GM21529 (cell line): ENCODE measurements around the gene ERCC6L2.

Source experiments
- ATAC-seq: cut with Tn5 transposase; IDR thresholded peaks from one replicate; pipeline ENCODE4 v1.9.1; 2021; ENCODE audit not compliant: unreplicated experiment

ERCC6L2 gene, protein sequence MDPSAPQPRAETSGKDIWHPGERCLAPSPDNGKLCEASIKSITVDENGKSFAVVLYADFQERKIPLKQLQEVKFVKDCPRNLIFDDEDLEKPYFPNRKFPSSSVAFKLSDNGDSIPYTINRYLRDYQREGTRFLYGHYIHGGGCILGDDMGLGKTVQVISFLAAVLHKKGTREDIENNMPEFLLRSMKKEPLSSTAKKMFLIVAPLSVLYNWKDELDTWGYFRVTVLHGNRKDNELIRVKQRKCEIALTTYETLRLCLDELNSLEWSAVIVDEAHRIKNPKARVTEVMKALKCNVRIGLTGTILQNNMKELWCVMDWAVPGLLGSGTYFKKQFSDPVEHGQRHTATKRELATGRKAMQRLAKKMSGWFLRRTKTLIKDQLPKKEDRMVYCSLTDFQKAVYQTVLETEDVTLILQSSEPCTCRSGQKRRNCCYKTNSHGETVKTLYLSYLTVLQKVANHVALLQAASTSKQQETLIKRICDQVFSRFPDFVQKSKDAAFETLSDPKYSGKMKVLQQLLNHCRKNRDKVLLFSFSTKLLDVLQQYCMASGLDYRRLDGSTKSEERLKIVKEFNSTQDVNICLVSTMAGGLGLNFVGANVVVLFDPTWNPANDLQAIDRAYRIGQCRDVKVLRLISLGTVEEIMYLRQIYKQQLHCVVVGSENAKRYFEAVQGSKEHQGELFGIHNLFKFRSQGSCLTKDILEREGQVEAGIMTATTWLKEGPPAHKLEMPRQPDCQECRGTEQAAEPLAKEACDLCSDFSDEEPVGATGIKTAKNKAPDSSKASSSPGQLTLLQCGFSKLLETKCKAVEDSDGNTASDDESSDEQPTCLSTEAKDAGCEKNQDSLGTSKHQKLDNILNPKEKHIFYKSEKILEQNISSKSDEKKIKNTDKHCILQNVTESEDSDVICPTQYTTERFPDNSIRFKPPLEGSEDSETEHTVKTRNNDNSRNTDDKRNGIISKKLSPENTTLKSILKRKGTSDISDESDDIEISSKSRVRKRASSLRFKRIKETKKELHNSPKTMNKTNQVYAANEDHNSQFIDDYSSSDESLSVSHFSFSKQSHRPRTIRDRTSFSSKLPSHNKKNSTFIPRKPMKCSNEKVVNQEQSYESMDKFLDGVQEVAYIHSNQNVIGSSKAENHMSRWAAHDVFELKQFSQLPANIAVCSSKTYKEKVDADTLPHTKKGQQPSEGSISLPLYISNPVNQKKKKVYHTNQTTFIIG (N-terminal part only)

DNA sequence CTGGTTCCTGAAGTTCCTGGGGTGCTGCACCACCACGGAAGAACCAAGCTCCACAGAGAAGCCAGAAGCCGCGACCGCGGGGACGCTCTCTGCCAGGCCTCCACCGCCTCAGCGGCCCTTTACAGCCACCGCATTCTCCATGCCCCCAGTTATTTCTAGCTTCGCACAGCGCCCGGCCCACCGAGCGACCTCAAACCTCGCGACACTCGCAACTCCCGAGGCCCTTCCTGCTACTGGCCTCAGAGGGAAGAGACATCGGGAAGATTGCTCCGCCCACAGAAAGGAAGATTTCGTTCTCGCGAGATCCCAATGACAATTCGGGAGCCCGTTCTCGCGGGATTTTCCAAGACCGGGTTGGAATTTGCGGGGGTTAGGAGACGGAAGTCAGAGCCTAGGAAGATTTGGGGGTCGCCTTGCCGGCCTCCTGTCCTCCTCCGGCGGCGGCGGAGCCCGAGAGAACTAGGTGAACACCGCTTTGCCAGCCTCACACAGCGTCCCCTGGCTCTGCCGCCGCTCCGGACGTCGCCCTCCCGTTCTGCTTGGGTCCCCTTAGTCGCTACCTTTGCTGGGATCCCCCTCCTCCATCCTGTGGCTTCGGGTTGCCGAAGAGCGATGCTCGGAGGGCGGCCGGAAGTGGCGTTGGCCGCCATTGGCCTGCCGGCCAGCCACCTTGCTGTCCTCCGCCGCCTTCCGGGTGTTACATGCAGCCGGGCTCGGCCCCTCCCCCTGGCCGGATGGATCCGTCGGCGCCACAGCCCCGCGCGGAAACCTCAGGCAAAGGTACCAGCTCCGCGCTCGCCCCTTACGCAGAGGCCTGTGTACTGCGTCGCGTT, at the start of gene ERCC6L2:
ERCC6L2 (plus strand) TSS at position 387 of the 833 bp plus-strand sequence; CDS start at position 735, 348 bp downstream.
- peak; percentile 88 for ATAC-seq

DNA sequence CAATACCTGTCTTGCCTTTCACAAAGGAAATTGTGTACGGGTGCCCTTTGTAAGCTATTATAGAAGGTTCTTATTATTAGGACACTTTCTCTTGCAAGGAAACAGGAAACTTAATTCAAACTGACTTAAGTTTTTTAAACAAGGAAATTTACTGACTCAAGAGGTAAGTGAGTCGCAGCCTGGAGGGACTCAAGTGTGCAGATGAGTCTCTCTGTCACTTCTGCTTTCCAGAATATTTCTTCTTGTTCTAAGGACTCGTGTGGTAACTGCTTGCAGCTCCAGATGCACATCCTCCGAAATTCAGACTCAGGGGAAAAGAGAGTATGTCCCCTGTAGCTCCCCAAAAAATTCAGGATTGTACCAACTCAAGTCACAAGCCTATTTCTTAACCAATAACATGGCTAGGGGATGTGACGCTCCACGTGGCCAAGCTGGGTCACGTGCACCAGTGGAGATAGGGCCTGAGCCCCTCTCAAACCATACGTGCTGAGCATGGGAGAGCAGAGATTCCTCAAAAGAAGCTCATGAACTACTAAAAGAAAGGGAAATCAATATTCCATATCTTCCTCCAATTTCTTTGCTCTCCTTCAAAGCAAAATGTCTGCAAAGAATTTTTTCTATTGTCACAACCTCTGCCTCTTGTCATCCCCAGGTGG, 49.2 kb upstream of the ERCC6L2 start:
- no peak for ATAC-seq

DNA sequence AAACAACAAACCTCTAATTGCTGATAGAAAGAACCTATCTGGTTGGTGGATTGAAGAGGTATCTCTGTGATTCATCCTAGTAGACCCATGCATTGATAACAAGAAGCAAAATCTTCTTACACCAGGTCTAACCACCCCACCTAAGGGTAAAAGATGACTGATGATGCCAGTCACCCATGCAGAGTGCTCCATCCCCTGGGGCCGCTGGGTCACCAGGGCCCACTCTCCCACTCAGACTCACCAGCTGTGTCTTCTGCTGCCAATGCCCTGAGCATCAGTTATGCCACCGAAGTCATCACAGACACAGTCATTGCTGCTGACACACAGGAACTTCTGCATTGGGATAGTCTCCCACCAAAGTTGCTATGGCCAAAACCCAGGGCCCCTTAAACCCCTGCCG, 44.7 kb upstream of the ERCC6L2 start:
- ATAC-seq = no peak

DNA sequence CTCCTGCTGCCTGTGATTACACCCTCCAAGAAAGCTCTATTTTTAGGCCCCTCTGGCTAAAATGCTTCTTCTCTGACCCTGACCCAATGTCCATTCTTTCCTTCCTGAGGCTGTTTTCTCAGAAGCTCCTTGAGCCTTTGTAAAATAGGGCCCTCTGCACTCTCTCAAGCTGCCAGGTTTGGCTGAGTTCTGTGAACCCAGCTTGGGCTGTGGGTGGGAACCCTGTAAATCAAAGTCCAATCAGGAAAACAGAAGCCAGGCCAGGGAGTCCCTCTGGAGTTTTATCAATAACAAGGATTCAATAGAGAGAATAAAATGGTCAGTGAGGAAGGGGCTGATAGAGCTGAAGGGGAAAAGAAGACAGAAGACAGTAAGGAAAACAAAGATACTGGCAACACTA, 43.7 kb upstream of the ERCC6L2 start:
- ATAC-seq = no peak

DNA sequence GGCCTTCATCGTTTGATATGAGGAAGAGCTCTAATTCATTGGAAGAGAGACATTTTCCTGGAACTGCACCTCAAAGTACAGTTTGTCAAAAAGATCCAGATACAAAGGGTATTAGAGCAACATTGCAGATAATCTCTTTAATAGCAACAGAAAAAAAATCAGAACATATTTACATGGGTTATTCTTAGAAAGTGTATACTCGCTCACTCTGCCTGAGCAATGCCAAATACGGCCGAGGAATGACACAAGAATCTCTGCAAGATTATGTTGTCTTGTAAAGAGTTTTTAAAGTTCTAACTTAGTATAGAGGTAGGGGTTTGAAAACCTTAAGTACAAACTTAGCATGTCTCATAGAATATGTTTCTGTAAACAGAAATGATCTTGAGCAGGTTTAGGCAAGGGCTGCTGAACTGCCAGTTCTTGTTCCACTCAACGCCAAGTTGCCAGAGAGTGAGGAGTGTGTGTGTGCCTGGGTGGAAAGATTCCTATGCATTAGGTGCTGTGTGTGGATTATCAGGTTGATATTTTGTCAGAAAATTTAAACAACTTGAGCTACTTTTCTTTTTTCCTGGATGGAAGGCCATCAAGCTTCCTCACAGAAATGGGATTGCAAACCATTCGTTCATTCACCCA, 41.8 kb upstream of the ERCC6L2 start:
- no peak for ATAC-seq

DNA sequence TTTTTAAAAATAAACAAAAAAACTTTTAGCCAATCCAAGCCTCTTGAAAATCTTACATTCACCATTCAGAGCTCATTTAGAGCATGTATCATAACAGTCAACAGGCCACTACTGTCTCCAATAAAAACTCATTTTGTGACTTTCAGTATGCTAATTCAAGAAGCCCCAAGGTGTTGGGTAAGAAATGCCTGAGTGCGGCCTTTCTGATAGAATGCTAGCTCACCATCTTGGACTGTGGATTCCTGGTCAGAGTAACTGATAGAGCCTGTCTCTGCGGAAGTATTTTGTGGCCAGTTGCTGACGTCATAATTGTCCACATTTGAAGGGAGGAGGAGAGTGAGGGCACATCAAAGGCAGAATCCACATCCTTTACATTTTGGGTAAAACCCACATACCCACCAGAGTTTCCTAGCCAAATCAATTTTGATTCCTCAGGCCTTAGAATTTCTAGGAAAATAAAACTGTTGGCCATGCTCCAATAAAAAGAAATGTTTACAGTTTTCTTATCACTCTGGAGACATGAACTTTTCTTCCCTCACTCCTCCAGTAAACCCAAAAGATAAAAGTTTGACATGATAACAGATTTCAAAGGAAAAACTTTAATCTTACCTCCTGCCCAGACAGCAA, 41.1 kb upstream of the ERCC6L2 start:
- no peak for ATAC-seq

DNA sequence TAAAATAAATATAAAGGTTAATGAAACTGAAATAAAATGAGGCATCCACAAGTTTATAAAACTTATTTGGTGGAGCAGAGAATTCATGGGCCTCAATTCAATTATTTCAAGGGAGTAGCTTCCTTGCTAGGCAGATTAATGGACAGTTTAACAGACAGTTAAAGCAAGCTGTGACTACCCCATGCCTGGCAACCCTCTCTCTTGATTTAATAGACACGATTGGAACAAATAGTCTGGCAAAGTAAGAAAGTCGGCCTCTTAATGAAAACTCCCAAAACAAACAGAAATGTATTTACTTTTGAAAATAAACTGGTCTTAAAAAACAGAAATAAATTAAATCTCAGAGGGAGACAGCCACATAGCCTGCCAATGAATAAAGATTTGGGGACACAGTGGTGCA, 40.1 kb upstream of the ERCC6L2 start:
- no peak for ATAC-seq

DNA sequence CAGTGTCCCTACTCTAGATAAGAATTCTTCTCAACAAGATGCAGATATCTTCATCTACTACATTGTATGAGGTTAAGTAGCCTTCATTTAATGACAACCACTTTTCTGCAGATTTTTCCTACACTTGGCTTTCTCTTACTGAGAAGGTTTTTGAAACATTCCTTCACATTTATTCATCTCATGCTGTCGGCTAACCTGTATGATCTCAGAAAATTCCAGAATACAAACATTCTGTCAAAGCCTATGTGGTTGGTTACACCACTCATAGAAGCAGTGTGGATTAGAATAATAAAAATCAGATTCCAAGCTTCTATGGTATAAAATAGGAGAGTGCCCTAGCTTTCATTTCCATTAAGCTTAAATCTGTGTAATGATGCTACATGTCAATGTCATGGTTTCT, 39.4 kb upstream of the ERCC6L2 start:
- no peak for ATAC-seq

DNA sequence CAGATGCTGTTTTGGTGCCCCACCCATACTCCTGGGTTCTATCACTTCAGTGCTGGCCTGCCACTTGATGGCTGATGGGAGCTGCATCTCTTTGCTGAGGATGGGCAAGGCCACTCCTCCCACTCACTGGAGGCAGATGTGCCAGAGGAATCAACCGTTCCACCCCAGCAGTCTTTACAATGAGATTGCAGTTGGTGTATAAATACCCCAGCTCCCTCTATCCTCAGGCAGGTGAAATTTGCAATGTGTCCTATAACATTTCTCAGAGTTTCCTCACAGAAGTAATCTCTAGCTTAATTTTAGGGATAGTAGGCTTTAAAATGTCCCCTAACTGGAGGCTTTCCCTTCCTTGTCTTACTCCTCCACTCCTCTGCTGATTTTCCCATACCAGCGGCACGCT, 36.5 kb upstream of the ERCC6L2 start:
- no peak for ATAC-seq

DNA sequence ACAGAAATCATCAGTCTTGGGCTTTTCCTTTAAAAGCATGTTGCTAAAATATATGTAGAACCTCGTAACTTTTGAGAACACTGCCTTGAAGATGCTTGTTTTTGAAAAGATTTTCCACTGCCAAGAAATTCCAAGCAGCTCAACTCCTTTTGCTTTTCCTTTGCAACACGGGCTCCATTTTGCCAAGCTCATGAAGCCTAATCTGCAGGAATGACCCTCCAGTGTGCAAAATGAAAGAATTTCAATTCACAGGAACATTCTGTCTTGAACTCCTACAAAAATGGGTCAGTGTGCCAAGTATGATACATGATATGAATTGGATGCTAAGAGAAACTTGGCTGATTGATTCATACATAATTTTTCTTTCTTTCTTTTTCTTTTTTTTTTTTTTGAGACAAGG, 35.4 kb upstream of the ERCC6L2 start:
- no peak for ATAC-seq

DNA sequence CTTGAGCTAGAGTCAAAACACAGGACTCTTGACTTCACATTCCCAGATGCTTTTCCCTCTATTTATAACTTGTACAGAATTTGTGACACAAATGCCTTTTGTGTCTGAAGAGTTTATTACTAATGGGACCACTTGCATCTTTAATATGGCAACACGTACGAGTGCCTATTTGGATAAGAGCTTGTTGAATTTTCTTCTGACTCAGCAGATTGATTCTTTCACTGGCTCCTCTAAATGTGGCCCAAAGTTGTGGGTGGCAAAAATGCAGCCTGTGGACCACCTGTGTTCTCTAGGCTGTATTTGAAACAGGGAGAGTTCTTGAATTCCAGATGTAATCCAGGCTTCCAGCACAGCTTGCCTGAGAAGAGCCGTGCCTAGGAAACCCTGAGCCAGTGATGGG, 34.1 kb upstream of the ERCC6L2 start:
- ATAC-seq = no peak

DNA sequence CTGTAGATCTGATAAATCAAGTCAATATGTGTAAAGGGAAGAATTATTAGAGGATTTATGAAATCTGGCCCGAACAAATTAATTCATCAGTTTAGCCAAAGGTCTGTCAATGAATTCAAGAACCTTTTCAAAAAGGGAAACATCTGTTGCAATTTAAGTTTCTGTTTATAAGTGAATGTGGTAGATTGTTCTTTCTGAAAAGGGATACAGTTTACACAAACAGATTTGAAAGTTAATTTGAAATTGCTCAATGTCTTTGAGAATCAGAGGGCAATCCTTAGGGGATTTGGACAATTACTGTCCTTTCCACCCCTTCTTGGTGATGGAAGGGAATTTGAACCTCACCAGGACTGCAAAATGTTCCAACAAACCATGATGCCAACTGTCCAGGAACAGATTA, 29.7 kb upstream of the ERCC6L2 start:
- ATAC-seq = no peak

DNA sequence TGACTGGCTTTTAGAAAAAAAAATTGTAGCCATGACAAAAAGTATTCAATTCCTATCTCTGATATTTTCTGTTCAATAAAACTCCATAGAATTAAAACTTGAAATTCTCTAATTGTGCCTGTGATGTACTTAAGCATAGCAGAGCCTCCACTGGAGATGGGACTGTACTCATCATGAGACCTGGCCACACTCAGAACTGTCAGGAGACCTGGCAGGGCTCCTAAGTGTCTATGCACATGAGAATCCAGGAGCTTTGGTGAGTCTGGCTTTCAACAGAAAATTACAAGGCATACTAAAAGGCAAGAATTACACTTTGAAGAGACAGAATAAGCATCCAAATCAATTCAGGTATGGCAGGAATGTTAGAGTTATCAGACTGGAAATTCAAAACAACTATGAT, 26.7 kb upstream of the ERCC6L2 start:
- ATAC-seq = no peak

DNA sequence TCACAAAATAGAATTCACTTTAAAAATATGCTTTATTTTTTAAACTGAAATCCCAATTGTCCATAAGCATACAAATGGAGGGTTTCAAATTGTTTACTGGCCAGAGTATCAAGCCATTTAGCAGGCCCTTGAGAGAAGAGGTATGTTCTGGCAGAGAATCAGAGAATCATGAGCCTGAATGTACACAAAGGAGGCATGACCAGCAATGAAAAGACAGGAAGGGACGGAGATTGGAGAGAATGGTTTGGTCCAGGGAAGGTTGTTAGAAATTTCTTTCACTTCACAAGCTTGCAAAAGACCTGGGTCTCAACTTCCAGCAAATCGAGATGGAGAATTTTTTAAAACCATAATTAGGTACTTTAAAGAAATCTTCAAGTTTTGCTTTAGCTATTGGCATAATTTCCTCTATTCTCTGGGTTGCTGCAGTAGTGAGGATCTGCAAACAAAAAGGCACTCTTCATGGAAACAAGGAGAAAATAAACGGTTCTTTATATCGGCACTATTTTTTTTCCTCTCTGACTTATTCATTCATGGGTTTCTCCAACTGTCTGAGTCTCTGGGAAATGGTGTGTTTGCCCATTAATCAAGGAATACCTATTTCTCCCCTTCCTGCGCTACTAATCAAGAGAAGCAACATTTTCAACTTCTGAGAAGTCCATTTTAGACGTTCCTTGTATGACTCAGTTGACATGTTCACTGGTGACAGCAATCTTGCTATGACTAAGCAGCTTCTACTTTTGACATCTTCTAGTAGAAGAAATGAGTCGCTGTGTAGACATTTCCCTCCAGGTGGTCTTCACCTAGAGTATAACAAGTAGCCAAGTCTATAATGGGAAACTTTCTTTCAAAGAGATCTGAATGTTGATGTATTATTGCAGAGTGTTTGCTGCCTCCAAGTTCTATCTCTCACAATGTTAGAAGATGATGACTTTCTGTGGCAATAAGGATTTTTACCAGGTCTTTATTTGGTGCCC, 23.1 kb upstream of the ERCC6L2 start:
- ATAC-seq = peak; percentile 97

DNA sequence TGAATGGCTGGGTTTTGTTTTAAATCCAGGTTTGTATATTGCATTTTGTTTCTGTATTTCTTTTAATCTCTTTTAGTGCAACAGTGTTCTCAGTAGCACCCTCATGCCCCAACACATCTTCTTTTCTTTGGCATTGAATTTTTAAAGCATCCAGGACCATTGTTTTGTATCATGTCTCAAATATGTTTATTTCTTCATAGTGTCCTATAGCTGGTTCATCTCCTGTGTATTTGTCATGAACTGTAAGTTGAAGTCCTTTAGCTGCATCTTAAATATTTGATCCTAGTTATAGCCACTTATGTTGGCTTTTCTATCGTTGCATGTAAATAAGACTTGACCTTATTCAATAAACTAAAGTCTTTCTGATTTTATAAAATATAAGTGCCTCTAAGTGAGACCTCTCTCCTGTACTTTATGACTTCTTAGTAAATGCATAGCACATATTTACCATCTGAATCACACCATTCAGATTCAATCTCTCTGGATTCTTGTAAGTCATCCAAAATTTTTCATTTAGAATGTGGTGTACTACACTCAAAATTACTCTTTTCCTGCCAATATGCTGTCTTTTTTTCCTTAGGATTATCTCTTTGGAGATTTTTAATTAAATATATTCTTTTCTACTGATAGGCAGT, 21.0 kb upstream of the ERCC6L2 start:
- no peak for ATAC-seq

DNA sequence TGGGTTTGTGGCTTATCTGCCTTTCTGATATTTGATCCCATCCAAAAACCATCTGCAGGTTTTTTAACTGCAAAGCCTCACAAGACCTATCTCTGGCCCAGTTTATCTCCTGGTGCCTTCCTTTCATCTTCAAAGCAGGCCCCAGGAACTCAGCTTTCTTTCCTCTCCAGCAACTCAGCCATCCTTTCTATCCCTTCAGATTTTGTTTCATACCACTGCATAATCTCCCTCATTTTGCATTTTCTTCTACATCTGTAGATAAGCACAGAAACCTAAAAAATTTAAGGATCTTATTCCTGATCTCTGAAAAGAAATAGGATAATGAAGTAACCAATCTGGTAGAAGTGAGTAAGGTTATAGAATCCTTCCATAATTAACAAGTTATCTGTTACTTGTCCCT, 19.5 kb upstream of the ERCC6L2 start:
- no peak for ATAC-seq

DNA sequence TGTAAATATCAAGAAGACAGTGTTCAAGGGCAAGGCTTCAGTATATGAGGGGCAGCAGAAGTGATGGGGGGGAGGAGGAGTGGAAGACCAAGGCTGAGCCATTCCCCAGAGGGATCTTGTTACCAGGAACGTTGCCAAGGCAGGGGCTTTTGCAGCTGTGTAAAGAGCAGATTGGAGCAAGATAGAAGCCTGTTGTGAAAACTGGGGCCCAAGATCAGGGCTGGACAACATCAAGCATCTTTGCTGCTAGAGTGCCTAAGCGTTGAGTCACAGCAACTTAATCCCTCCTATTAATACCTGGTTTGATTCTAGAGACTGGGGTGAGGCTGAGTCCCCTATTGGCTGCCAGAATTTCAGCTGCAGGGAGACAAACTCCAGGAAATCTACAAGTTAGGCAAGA, 18.4 kb upstream of the ERCC6L2 start:
- ATAC-seq = no peak
